HT1080 (cell line): ENCODE data around the gene MSL1. TPM values are rescaled to one million over a fixed set of nuclear protein-coding genes. Genes with fewer than 3 reads are reported as not detected.

Source experiments
- DNase-seq: peaks from one replicate; pipeline ENCODE4 v3.0.0-alpha.2; 2015; ENCODE audit warnings: low read depth
- total RNA-seq: library from RNA; depleted of rRNA; stranded (reverse); fragments of >200 nt; shearing (Covaris generic); gene quantifications from 2 replicates; pipeline ENCODE4 v1.2.3, GENCODE V29; 2014; rRNA removed

MSL1 gene
- total RNA-seq, 1 experiment from 2014 or later: 51.3 TPM

- no peak for DNase-seq
Measured at GRCh38 chr17:40173778-40174135, 52.0 kb downstream of the MSL1 start.

GRCh38 chr17:40174514-40174913, 52.7 kb downstream of the MSL1 start:
- no peak for DNase-seq

- DNase-seq: no peak
Measured at GRCh38 chr17:40175928-40176753, 54.4 kb downstream of the MSL1 start.

- DNase-seq: no peak
Measured at GRCh38 chr17:40176754-40177110, 55.0 kb downstream of the MSL1 start.

GRCh38 chr17:40177275-40177874, 55.6 kb downstream of the MSL1 start, which contains the start of gene RAPGEFL1:
Gene RAPGEFL1, plus strand, starts transcription at chr17:40177470. Its CDS starts 392 bp downstream, at chr17:40177862.
- DNase-seq: no peak

GRCh38 chr17:40178021-40178601, 56.3 kb downstream of the MSL1 start:
- DNase-seq: no peak

- no peak for DNase-seq
Measured at GRCh38 chr17:40178660-40179059, 56.9 kb downstream of the MSL1 start.

GRCh38 chr17:40179923-40180659, 58.3 kb downstream of the MSL1 start:
- DNase-seq: peak; percentile 68

- no peak for DNase-seq
Measured at GRCh38 chr17:40180694-40181093, 58.9 kb downstream of the MSL1 start.

GRCh38 chr17:40181205-40181604, 59.4 kb downstream of the MSL1 start:
- no peak for DNase-seq

- DNase-seq: no peak
Measured at GRCh38 chr17:40182606-40183005, 60.8 kb downstream of the MSL1 start.

Other genes with a start within 250 kb of the MSL1 start
- 0.03 and 0.30 TPM in 2 replicates for gene GSDMB, start 203.3 kb upstream of the MSL1 start, total RNA-seq
- gene ORMDL3, start 194.4 kb upstream of the MSL1 start, total RNA-seq: 19.6 and 20.9 TPM in 2 replicates
- gene LRRC3C, start 194.2 kb upstream of the MSL1 start, total RNA-seq: not detected in 2 replicates
- gene GSDMA, start 159.0 kb upstream of the MSL1 start, total RNA-seq: not detected in 2 replicates
- gene PSMD3, start 141.2 kb upstream of the MSL1 start, total RNA-seq: 229 and 243 TPM in 2 replicates
- gene CSF3, start 106.5 kb upstream of the MSL1 start, total RNA-seq: not detected in 2 replicates
- 35.9 and 38.3 TPM in 2 replicates for gene MED24, start 67.6 kb upstream of the MSL1 start, total RNA-seq
- 12.6 and 14.8 TPM in 2 replicates for gene THRA, start 59.0 kb upstream of the MSL1 start, total RNA-seq
- 1.8 and 2.8 TPM in 2 replicates for gene NR1D1, start 21.4 kb upstream of the MSL1 start, total RNA-seq
- 26.7 and 31.5 TPM in 2 replicates for gene CASC3, start 18.6 kb downstream of the MSL1 start, total RNA-seq
- 1.6 and 3.1 TPM in 2 replicates for gene RAPGEFL1, start 55.5 kb downstream of the MSL1 start, total RNA-seq
- gene WIPF2, start 97.3 kb downstream of the MSL1 start, total RNA-seq: 4.2 and 5.4 TPM in 2 replicates
- 57.6 and 64.7 TPM in 2 replicates for gene CDC6, start 165.9 kb downstream of the MSL1 start, total RNA-seq
- gene RARA, start 187.2 kb downstream of the MSL1 start, total RNA-seq: 24.1 and 34.4 TPM in 2 replicates
- gene GJD3, start 242.8 kb downstream of the MSL1 start, total RNA-seq: not detected in 2 replicates